MM.1S (cell line): ENCODE data around the gene HOATZ.

Source experiments
- DNase-seq: peaks from one replicate; pipeline ENCODE4 v3.0.0-alpha.2; 2015
- H2AFZ ChIP-seq: fragments of 300-600 bp; sonication (generic); 2 replicates; pipeline ENCODE4 v1.6.0; 2016; ENCODE audit warnings: antibody characterized with exemption, low read length
- H3F3A ChIP-seq: fragments of 300-600 bp; sonication (generic); 2 replicates; pipeline ENCODE4 v1.6.1; 2016; ENCODE audit warnings: mild to moderate bottlenecking, antibody characterized with exemption, low read length, moderate library complexity, mixed read lengths; ENCODE audit not compliant: insufficient read depth
- H3K27ac ChIP-seq: fragments of 300-600 bp; sonication (generic); 2 replicates; pipeline ENCODE4 v1.5.1; 2016; ENCODE audit warnings: mild to moderate bottlenecking, low read length
- H3K27me3 ChIP-seq: fragments of 300-600 bp; sonication (generic); replicated peaks from 2 replicates; pipeline ENCODE4 v1.6.0; 2016; ENCODE audit warnings: low read length; ENCODE audit not compliant: insufficient read depth
- H3K36me3 ChIP-seq: fragments of 300-600 bp; sonication (generic); replicated peaks from 2 replicates; pipeline ENCODE4 v1.6.1; 2016; ENCODE audit warnings: mild to moderate bottlenecking, low read length, mixed read lengths; ENCODE audit not compliant: insufficient read depth
- H3K4me1 ChIP-seq: fragments of 300-600 bp; sonication (generic); 2 replicates; pipeline ENCODE4 v1.6.1; 2016; ENCODE audit warnings: low read length, mixed read lengths
- H3K4me2 ChIP-seq: fragments of 300-600 bp; sonication (generic); 2 replicates; pipeline ENCODE4 v1.6.0; 2016; ENCODE audit warnings: low read depth, low read length
- H3K4me3 ChIP-seq: fragments of 300-600 bp; sonication (generic); 2 replicates; pipeline ENCODE4 v1.5.1; 2016; ENCODE audit warnings: low read length, mixed read lengths
- H3K79me2 ChIP-seq: fragments of 300-600 bp; sonication (generic); 2 replicates; pipeline ENCODE4 v1.6.1; 2016; ENCODE audit warnings: mixed run types, low read length, mixed read lengths
- H3K9ac ChIP-seq: fragments of 300-600 bp; sonication (generic); 2 replicates; pipeline ENCODE4 v1.6.1; 2016; ENCODE audit warnings: low read length, mixed read lengths
- H3K9me2 ChIP-seq: fragments of 300-600 bp; sonication (generic); replicated peaks from 2 replicates; pipeline ENCODE4 v1.6.1; 2016; ENCODE audit warnings: mild to moderate bottlenecking, low read length, mixed read lengths; ENCODE audit not compliant: insufficient read depth
- H3K9me3 ChIP-seq: fragments of 300-600 bp; sonication (generic); replicated peaks from 2 replicates; pipeline ENCODE4 v1.6.1; 2016; ENCODE audit warnings: mild to moderate bottlenecking, low read length, mixed read lengths; ENCODE audit not compliant: insufficient read depth
- H4K20me1 ChIP-seq: fragments of 300-600 bp; sonication (generic); 2 replicates; pipeline ENCODE4 v1.6.1; 2016; ENCODE audit warnings: mild to moderate bottlenecking, low read length, moderate library complexity, mixed read lengths; ENCODE audit not compliant: insufficient read depth
- EZH2 ChIP-seq: fragments of 300-600 bp; sonication (generic); optimal IDR thresholded peaks from 2 replicates; pipeline ENCODE3; 2017; ENCODE audit warnings: low read depth, mild to moderate bottlenecking, antibody characterized with exemption, low read length, mixed read lengths
- EZH2phosphoT487 ChIP-seq: fragments of 300-600 bp; sonication (generic); IDR thresholded peaks from 2 replicates; pipeline ENCODE4 v1.6.1; 2018; ENCODE audit warnings: antibody characterized with exemption, low read length
- TF ChIP-seq, protein P1 (sequence below): fragments of 300-600 bp; sonication (generic); IDR thresholded peaks from 2 replicates; pipeline ENCODE4 v1.5.1; 2016; ENCODE audit warnings: antibody characterized with exemption, low read length, mixed read lengths

Gene HOATZ

DNA sequence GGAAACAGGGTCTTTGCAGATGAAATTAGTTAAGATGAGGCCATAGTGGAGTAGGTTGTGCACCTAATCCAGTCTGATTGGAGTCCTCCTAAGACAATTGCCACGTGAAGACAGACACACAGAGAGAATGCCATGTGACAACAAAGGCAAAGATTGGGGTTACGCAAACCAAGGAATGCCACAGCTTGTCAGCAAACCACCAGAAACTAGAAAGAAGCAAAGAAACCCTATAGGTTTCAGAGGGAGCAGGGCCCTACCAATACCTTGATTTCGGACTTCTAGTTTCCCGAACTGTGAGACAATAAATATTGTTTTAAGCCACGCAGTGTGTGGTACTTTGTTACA lies 17.8 kb downstream of the HOATZ start:
- H3K4me2 ChIP-seq, result peak overlapping the region; percentile 55
- no peaks in the 10 kb centered on the region for H3K9me3 ChIP-seq
- H3K79me2 ChIP-seq, result no peaks in the 10 kb centered on the region
- no peaks in the 10 kb centered on the region for H3K9me2 ChIP-seq
- no peaks in the 10 kb centered on the region for H3K27me3 ChIP-seq
- H2AFZ ChIP-seq, result peak overlapping the region; percentile 51; the same call in 1 of the 2 replicates
- H3K9ac ChIP-seq, result peak overlapping the region; percentile 39; the same call in 1 of the 2 replicates
- DNase-seq, result peak; percentile 89
- TF ChIP-seq EZH2 (no peak), EZH2phosphoT487 (no peak)
- TF ChIP-seq, protein P1, sequence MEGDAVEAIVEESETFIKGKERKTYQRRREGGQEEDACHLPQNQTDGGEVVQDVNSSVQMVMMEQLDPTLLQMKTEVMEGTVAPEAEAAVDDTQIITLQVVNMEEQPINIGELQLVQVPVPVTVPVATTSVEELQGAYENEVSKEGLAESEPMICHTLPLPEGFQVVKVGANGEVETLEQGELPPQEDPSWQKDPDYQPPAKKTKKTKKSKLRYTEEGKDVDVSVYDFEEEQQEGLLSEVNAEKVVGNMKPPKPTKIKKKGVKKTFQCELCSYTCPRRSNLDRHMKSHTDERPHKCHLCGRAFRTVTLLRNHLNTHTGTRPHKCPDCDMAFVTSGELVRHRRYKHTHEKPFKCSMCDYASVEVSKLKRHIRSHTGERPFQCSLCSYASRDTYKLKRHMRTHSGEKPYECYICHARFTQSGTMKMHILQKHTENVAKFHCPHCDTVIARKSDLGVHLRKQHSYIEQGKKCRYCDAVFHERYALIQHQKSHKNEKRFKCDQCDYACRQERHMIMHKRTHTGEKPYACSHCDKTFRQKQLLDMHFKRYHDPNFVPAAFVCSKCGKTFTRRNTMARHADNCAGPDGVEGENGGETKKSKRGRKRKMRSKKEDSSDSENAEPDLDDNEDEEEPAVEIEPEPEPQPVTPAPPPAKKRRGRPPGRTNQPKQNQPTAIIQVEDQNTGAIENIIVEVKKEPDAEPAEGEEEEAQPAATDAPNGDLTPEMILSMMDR, result no peak
- H3F3A ChIP-seq, result peaks cover 24% of the 10 kb centered on the region
- H3K27ac ChIP-seq, result peak overlapping the region; percentile 88
- peaks cover 22% of the 10 kb centered on the region for H3K4me1 ChIP-seq
- no peaks in the 10 kb centered on the region for H3K36me3 ChIP-seq
- H3K4me3 ChIP-seq, result peak overlapping the region; percentile 23; the same call in 1 of the 2 replicates
- no peaks in the 10 kb centered on the region for H4K20me1 ChIP-seq

DNA sequence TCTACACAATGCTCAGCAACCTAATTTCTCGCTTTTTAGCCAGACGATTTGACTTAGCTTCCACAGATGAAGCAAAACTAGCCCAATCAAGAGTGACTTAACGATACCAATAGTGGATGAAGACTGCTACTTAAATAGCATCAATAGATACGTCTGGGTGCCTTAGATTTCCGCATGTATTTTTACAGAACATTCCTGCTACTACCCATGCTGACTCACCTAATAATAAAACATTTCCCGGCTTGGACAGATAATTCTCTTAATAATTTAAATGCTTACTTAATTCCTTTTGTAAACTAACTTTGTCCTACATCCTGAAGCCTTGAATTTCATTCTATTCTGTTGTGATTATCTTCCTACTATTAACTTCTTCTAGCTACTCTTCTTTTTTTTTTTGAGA lies 20.7 kb downstream of the HOATZ start:
- Histone ChIP-seq H3K36me3 (no peaks in the 10 kb centered on the region), H3K9ac (no peak overlapping the region), H3F3A (peaks cover 24% of the 10 kb centered on the region), H3K4me1 (peaks cover 34% of the 10 kb centered on the region), H3K4me3 (no peak overlapping the region), H3K79me2 (no peaks in the 10 kb centered on the region), H3K27me3 (no peaks in the 10 kb centered on the region), H4K20me1 (no peaks in the 10 kb centered on the region), H3K27ac (no peak overlapping the region), H3K9me3 (no peaks in the 10 kb centered on the region), H3K4me2 (no peak overlapping the region), H2AFZ (no peak overlapping the region), H3K9me2 (no peaks in the 10 kb centered on the region)
- DNase-seq, result no peak
- TF ChIP-seq, protein P1, result no peak
- TF ChIP-seq EZH2, result no peak
- TF ChIP-seq EZH2phosphoT487, result no peak

DNA sequence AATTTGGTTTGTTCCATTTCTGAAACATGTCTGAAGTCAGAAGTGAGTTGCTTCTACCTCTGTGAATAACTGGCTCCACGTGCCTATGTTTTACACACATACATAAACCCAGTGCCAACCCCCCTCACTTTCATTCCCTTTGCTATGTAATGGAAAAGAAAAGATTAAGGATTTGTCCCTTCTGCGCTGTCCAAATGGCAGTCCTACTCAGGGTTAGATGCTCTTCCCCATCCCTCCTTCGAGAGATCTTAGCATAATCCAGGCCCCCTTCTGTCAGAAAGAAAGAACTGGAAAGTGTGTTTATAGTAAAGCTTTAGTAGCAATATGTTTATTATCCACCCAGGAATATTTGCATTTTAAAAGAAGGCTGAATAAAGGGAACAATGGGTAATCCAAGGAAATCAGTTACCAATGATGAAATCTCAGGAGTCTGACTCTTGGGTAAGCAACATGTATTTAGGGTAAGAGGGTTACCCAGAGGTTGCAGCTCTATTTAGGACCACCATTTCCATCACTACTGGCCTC lies 22.8 kb downstream of the HOATZ start:
- Histone ChIP-seq H3K79me2 (no peaks in the 10 kb centered on the region), H3K27ac (no peak overlapping the region), H3K4me1 (peaks cover 20% of the 10 kb centered on the region), H3F3A (peaks cover 8% of the 10 kb centered on the region), H3K27me3 (no peaks in the 10 kb centered on the region), H3K9me3 (no peaks in the 10 kb centered on the region), H3K4me3 (no peak overlapping the region), H4K20me1 (no peaks in the 10 kb centered on the region), H2AFZ (no peak overlapping the region), H3K4me2 (no peak overlapping the region), H3K9ac (no peak overlapping the region), H3K9me2 (no peaks in the 10 kb centered on the region), H3K36me3 (no peaks in the 10 kb centered on the region)
- no peak for TF ChIP-seq EZH2
- no peak for TF ChIP-seq EZH2phosphoT487
- TF ChIP-seq, protein P1, result no peak
- no peak for DNase-seq
